Neutrophil (primary cell): Measurements from ENCODE around the gene RAPSN.

ENCODE experiments used
- H3K27ac ChIP-seq: fragments of 200-600 bp; sonication (generic); 2 replicates; pipeline ENCODE4 v1.5.1; 2016; ENCODE audit warnings: mild to moderate bottlenecking, moderate library complexity
- H3K27me3 ChIP-seq: fragments of 200-600 bp; sonication (generic); 2 replicates; pipeline ENCODE4 v1.6.0; 2016; ENCODE audit warnings: mild to moderate bottlenecking
- H3K36me3 ChIP-seq: fragments of 200-600 bp; sonication (generic); 2 replicates; pipeline ENCODE4 v1.5.1; 2017
- H3K4me1 ChIP-seq, 2 experiments: fragments of 200-600 bp in 1 of 2; sonication (generic) in 1 of 2; 1 replicate in 1 of 2; 2 replicates in 1 of 2; pipeline versions ENCODE4 v1.5.1 to v1.6.1; 2013 to 2016; ENCODE audit warnings: low read depth in 1 of 2, low read length in 1 of 2, mild to moderate bottlenecking in 1 of 2, moderate library complexity in 1 of 2; ENCODE audit not compliant: control insufficient read depth in 1 of 2, insufficient read depth in 1 of 2
- H3K4me3 ChIP-seq, 2 experiments: fragments of 200-600 bp in 1 of 2; sonication (generic) in 1 of 2; 1 replicate in 1 of 2; 2 replicates in 1 of 2; pipeline ENCODE4 v1.5.1; 2013 to 2016; ENCODE audit warnings: low read depth in 1 of 2, low read length in 1 of 2, mild to moderate bottlenecking in 1 of 2, moderate library complexity in 1 of 2
- H3K9me3 ChIP-seq: fragments of 200-600 bp; sonication (generic); 2 replicates; pipeline ENCODE4 v1.5.1; 2016
- CTCF ChIP-seq: fragments of 200-600 bp; sonication (generic); IDR thresholded peaks from 2 replicates; pipeline ENCODE4 v1.5.1; 2016; ENCODE audit warnings: antibody characterized with exemption

The RAPSN gene

GRCh38 chr11:47389577-47390421, 59.1 kb downstream of the RAPSN start:
- no peak for TF ChIP-seq CTCF
- Histone ChIP-seq H3K4me1 (peaks cover 90 to 92% of the 10 kb centered on the region in 2 experiments), H3K27me3 (no peaks in the 10 kb centered on the region), H3K9me3 (no peaks in the 10 kb centered on the region), H3K27ac (peak overlapping the region; percentile 99), H3K4me3 (peak overlapping the region; percentile 78 to 92), H3K36me3 (no peaks in the 10 kb centered on the region)

- peak overlapping the region; percentile 78 to 92 for H3K4me3 ChIP-seq
- peak; percentile 35 for TF ChIP-seq CTCF
- H3K4me1 ChIP-seq, result peaks cover 83 to 91% of the 10 kb centered on the region in 2 experiments
- H3K36me3 ChIP-seq, result no peaks in the 10 kb centered on the region
- no peaks in the 10 kb centered on the region for H3K27me3 ChIP-seq
- H3K9me3 ChIP-seq, result no peaks in the 10 kb centered on the region
- H3K27ac ChIP-seq, result peak overlapping the region; percentile 99
Measured at GRCh38 chr11:47388697-47389576, 60.0 kb downstream of the RAPSN start.

DNA sequence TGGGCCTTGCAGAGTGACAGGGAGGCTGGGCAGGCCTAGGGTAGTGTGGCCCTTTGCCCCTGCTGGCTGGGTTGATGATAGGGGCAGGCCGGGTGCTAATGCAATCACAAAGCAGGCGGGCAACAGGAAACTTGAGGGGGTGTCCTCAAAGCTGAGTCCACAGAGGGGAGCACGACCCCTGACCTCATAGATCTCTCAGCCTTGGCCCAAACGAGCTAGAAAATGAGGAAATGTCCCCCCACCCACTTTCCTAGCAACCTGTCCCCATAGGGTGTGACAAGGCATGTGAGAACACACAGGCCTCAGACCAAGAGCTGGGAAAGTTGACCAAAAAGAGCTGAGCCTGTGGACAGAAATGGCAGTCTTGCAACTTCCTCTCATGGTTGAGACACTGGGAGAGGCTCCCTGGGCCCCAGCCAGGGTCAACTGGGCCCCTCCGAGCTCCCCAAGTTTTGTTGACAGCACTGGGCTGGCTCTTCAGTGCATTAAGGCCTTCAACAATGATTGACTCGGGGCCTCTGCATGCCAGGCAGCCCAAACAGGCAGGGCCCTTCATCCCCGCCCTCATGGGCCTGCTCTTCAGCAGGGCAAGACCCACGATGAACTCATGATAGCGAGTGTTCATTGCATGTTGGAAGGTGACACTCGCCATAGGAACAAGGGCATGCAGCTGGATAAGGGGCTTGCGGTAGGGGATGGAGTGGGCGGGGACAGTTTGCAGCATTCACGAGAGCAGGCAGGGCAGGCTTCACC, 60.8 kb downstream of the RAPSN start:
- Histone ChIP-seq H3K36me3 (peaks cover 4% of the 10 kb centered on the region), H3K27ac (peak overlapping the region; percentile 99), H3K4me1 (peaks cover 83 to 91% of the 10 kb centered on the region in 2 experiments), H3K4me3 (peak overlapping the region; percentile 78 to 92), H3K9me3 (no peaks in the 10 kb centered on the region), H3K27me3 (no peaks in the 10 kb centered on the region)
- no peak for TF ChIP-seq CTCF
